Activated B cell treated with CpG ODN at 0.5 μM for 24 hours (primary cell): ENCODE measurements around the gene INPP5A. TPM values are rescaled to one million over a fixed set of nuclear protein-coding genes. Genes with fewer than 3 reads are reported as not detected.

Experiments used
- ATAC-seq: fragments of 200-7000 bp; cut with Tn5 transposase; one replicate; pipeline ENCODE4 v1.10.0; 2021; ENCODE audit warnings: low read depth, mild to moderate bottlenecking, moderate library complexity
- CTCF ChIA-PET: fragments of 350-600 bp; sonication (Branson Sonifier 250); formaldehyde crosslinking; loops from one replicate; lab custom pipeline; 2021; ENCODE audit warnings: antibody characterized with exemption; lab: Charles Lee
- POLR2A ChIA-PET: fragments of 350-600 bp; sonication (Branson Sonifier 250); formaldehyde crosslinking; loops from one replicate; lab custom pipeline; 2021; ENCODE audit warnings: antibody characterized with exemption; lab: Charles Lee
- DNase-seq: peaks from one replicate; pipeline ENCODE4 v3.0.0; 2022
- H3K27ac Mint-ChIP-seq: one replicate; pipeline ENCODE4 v1.8.0; 2020; ENCODE audit warnings: mixed read lengths
- H3K27me3 Mint-ChIP-seq: one replicate; pipeline ENCODE4 v1.8.0; 2021; ENCODE audit warnings: mixed read lengths
- H3K36me3 Mint-ChIP-seq: one replicate; pipeline ENCODE4 v1.8.0; 2021; ENCODE audit warnings: low read depth, mixed read lengths
- H3K4me1 Mint-ChIP-seq: one replicate; pipeline ENCODE4 v1.8.0; 2021; ENCODE audit warnings: mixed read lengths
- H3K4me3 Mint-ChIP-seq: one replicate; pipeline ENCODE4 v1.8.0; 2020; ENCODE audit warnings: mild to moderate bottlenecking, mixed read lengths
- H3K9me3 Mint-ChIP-seq: one replicate; pipeline ENCODE4 v1.8.0; 2020; ENCODE audit warnings: mixed read lengths
- CTCF ChIP-seq: fragments of 200-600 bp; IDR thresholded peaks from one replicate; pipeline ENCODE4 v1.8.0; 2022; ENCODE audit warnings: antibody characterized with exemption, mild to moderate bottlenecking
- intact Hi-C: fragments of 100-400 bp; cut with micrococcal nuclease; formaldehyde crosslinking; loops from one replicate; pipeline ENCODE4 v1.15.1; 2024
- total RNA-seq: library from RNA; stranded (reverse); gene quantifications from 2 replicates; pipeline ENCODE4 v1.2.3, GENCODE V29; 2022

Gene INPP5A
- total RNA-seq, 1 donor from 2014 or later: 24.9 TPM

- ATAC-seq (peak; percentile 8), DNase-seq (no peak)
- intact Hi-C loops: no loop called here
- H3K27me3 Mint-ChIP-seq: no peaks in the 10 kb centered on the region
- TF ChIP-seq CTCF: no peak
- peaks cover 3% of the 10 kb centered on the region for H3K36me3 Mint-ChIP-seq
- H3K4me1 Mint-ChIP-seq: peaks cover 83% of the 10 kb centered on the region
- no peaks in the 10 kb centered on the region for H3K9me3 Mint-ChIP-seq
- H3K4me3 Mint-ChIP-seq: peak overlapping the region; percentile 66
- ChIA-PET CTCF (no interaction called here), POLR2A (interaction anchor here (0.9 to 1.5 kb wide), 4 partner anchors 9 to 127 kb away, joined by 4 to 21 read pairs (median 8); no protein-coding TSS in a partner anchor)
- peak overlapping the region; percentile 90 for H3K27ac Mint-ChIP-seq
These were observed 10.7 kb downstream of the INPP5A start for GRCh38 chr10:132548106-132548823.

- intact Hi-C loops: no loop called here
- POLR2A ChIA-PET: interaction anchor here (3.7 kb wide), 1 partner anchor 23 kb away, joined by 37 read pairs; no protein-coding TSS in a partner anchor
- DNase-seq: no peak
- no peaks in the 10 kb centered on the region for H3K27me3 Mint-ChIP-seq
- H3K9me3 Mint-ChIP-seq: no peaks in the 10 kb centered on the region
- CTCF ChIA-PET: interaction anchor here (3.1 kb wide), 1 partner anchor 89 kb away, joined by 18 read pairs; no protein-coding TSS in a partner anchor
- no peak for ATAC-seq
- no peak for TF ChIP-seq CTCF
- peaks cover 2% of the 10 kb centered on the region for H3K36me3 Mint-ChIP-seq
- H3K4me3 Mint-ChIP-seq: peak overlapping the region; percentile 66
- peak overlapping the region; percentile 62 for H3K27ac Mint-ChIP-seq
- peaks cover 79% of the 10 kb centered on the region for H3K4me1 Mint-ChIP-seq
These were observed 11.3 kb downstream of the INPP5A start for GRCh38 chr10:132548869-132549268.

- intact Hi-C loops: no loop called here
- TF ChIP-seq CTCF: no peak
- CTCF ChIA-PET: interaction anchor here (3.1 kb wide), 1 partner anchor 90 kb away, joined by 18 read pairs; no protein-coding TSS in a partner anchor
- ATAC-seq (no peak), DNase-seq (peak; percentile 15)
- Mint-ChIP-seq H3K36me3 (peaks cover under 1% of the 10 kb centered on the region), H3K27me3 (no peaks in the 10 kb centered on the region), H3K4me1 (peaks cover 74% of the 10 kb centered on the region), H3K27ac (peak overlapping the region; percentile 62), H3K9me3 (no peaks in the 10 kb centered on the region), H3K4me3 (no peak overlapping the region)
- POLR2A ChIA-PET: interaction anchor here (1.1 to 3.7 kb wide), 3 partner anchors 10 to 22 kb away, joined by 3 to 37 read pairs (median 18); no protein-coding TSS in a partner anchor
These were observed 11.8 kb downstream of the INPP5A start for GRCh38 chr10:132549371-132549770.

GRCh38 chr10:132550366-132551092 lies 12.9 kb downstream of the INPP5A start:
- Mint-ChIP-seq H3K4me3 (peak overlapping the region; percentile 72), H3K36me3 (no peaks in the 10 kb centered on the region), H3K27me3 (no peaks in the 10 kb centered on the region), H3K9me3 (no peaks in the 10 kb centered on the region), H3K4me1 (peaks cover 62% of the 10 kb centered on the region), H3K27ac (peak overlapping the region; percentile 91)
- DNase-seq (no peak), ATAC-seq (no peak)
- ChIA-PET CTCF (interaction anchor here (0.6 to 3.1 kb wide), 10 partner anchors 9 to 91 kb away, joined by 3 to 18 read pairs (median 4); no protein-coding TSS in a partner anchor), POLR2A (interaction anchor here (0.9 to 3.7 kb wide), 7 partner anchors 8 to 38 kb away, joined by 3 to 37 read pairs (median 4); no protein-coding TSS in a partner anchor)
- no peak for TF ChIP-seq CTCF
- intact Hi-C loops: loop anchor here (1.0 kb wide), 3 partner anchors 13 to 92 kb away; partner anchors contain the start of gene INPP5A
